Fibroblast of the aortic adventitia (primary cell): ENCODE data around the gene FUT9. TPM values are rescaled to one million over a fixed set of nuclear protein-coding genes. Genes with fewer than 3 reads are reported as not detected.

ENCODE experiments used
- DNase-seq: peaks from one replicate; pipeline ENCODE4 v3.0.0-alpha.2; 2010; ENCODE audit warnings: low read depth
- H3K4me3 ChIP-seq: 2 replicates; pipeline ENCODE4 v1.5.1; 2011; ENCODE audit warnings: low read depth, mild to moderate bottlenecking, control low read depth, low read length, moderate library complexity
- CTCF ChIP-seq: IDR thresholded peaks from 2 replicates; pipeline ENCODE4 v1.5.1; 2011; ENCODE audit warnings: mild to moderate bottlenecking, low read length, control low read depth, inconsistent platforms; ENCODE audit not compliant: insufficient read depth
- total RNA-seq: library from RNA; depleted of rRNA; stranded (reverse); fragments of >200 nt; gene quantifications from 2 replicates; pipeline ENCODE4 v1.2.3, GENCODE V29; 2012; ENCODE audit warnings: low replicate concordance

FUT9 gene
- total RNA-seq, 1 donor, result under 0.01 TPM

GRCh38 chr6:96104910-96105309, 89.1 kb downstream of the FUT9 start:
- H3K4me3 ChIP-seq, result no peak overlapping the region
- no peak for DNase-seq
- TF ChIP-seq CTCF, result no peak

- no peak for TF ChIP-seq CTCF
- no peak for DNase-seq
- H3K4me3 ChIP-seq, result no peak overlapping the region
Measured at GRCh38 chr6:96110878-96111277, 95.1 kb downstream of the FUT9 start.

- TF ChIP-seq CTCF, result no peak
- no peak for DNase-seq
- H3K4me3 ChIP-seq, result no peak overlapping the region
Measured at GRCh38 chr6:96116674-96117073, 100.9 kb downstream of the FUT9 start.

GRCh38 chr6:96124778-96125177, 109.0 kb downstream of the FUT9 start:
- no peak for TF ChIP-seq CTCF
- no peak overlapping the region for H3K4me3 ChIP-seq
- no peak for DNase-seq

- no peak for DNase-seq
Measured at GRCh38 chr6:96138406-96138805, 122.6 kb downstream of the FUT9 start.

GRCh38 chr6:96142142-96142541, 126.4 kb downstream of the FUT9 start:
- no peak for DNase-seq
- H3K4me3 ChIP-seq, result no peak overlapping the region
- no peak for TF ChIP-seq CTCF

More at GRCh38 chr6:96138406-96138805, 122.6 kb downstream of the FUT9 start:
- no peak for TF ChIP-seq CTCF
- H3K4me3 ChIP-seq, result no peak overlapping the region

GRCh38 chr6:96150431-96150830, 134.7 kb downstream of the FUT9 start:
- no peak for TF ChIP-seq CTCF
- DNase-seq, result no peak
- no peak overlapping the region for H3K4me3 ChIP-seq
